OCI-M1 (cell line): ENCODE data around the gene ZBTB2.

Source experiments
- DNase-seq: peaks from one replicate; lab custom pipeline; 2025; lab: John Stamatoyannopoulos, UW

ZBTB2 gene

DNA sequence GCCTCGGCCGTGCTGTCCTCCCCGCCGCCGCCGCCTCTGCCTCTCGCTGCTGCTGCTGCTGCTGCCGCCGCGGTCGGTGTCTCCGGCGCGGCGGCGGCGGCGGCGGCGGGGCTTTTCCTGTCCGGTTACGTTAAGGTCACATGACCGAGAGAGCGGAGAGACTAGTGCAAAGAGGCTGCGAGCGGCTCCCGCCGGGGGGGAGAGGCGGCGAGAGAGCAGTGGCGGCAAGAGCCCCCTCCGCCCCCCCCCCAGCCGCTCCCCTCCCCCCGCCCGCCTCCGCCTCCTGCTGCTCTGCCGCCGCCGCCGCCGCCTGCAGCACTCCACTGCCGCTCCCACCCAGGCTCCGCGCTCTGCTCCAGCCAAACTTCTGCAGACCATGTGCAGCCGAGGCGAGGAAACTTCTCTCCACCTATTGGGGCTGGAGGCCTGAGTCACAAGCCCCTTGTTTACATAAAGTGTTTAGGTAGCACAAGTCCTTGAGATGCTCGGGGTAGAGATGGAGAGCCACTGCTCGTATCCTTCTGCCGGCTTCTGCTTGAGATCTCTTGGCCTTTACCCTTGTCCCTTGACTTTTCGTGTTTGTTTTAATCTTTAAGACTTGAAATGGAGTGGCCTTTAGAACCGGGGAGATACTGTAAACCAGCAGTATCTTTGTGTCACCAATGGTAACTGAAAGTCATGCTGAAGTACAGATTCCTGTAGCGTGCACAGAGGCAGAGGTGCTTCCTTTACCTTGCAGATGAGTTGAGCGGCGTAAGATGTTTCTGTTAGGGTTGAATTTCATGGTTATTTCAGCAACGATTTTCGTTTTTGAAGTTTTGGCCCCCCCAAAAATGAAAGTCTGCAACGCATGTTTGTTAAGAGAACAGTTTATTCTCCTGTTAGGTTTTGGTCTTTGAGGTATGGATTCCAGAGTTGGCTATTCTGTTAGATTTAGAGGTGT, at the start of gene ZBTB2:
ZBTB2 (minus strand) TSS at position 89 of the 943 bp plus-strand sequence. CDS start 17,922 bp downstream, outside the sequence.
- DNase-seq = peak; percentile 89

- peak; percentile 43 for DNase-seq
Observed at GRCh38 chr6:151440930-151441329, 49.6 kb upstream of the ZBTB2 start.

DNA sequence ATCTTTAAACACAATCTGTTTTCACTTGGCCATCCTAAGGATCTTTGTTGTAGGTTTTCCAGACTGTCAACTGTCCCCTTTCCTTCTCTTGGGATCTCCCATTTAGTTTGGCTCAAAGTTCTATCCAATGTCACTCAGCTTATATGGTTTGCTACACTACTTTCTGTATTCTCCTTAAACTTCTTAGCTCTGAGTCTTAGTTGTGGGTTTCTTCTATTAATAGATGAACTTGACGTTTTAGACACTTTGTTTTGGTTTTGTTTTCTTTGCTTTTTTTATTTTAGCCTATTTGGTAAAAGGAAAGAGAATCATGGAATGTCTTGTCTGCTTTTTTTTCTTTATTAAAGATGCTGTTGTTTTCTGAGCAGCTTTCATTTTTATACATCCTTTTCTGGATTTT, 49.1 kb upstream of the ZBTB2 start:
- DNase-seq = no peak

DNA sequence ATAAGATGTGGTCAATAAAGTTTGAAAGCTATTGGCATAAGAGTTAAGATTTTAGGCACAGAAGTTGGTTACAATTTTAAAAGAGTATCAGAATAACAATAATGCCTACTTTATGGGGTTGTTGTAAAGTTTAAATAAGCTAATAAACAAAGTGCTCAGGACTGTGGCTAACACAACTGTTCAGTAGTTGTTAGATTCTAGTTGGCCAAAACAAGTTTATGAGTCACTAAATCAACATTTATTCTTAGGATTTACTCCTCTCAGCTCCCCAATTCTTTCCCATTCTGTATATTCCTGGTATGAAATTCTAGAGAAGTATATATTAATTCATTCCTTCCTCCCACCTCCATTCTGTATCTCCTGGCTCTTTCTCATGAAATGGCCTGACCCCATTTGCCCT, 46.0 kb upstream of the ZBTB2 start:
- no peak for DNase-seq

- DNase-seq = no peak
Observed at GRCh38 chr6:151436802-151437201, 45.4 kb upstream of the ZBTB2 start.

DNA sequence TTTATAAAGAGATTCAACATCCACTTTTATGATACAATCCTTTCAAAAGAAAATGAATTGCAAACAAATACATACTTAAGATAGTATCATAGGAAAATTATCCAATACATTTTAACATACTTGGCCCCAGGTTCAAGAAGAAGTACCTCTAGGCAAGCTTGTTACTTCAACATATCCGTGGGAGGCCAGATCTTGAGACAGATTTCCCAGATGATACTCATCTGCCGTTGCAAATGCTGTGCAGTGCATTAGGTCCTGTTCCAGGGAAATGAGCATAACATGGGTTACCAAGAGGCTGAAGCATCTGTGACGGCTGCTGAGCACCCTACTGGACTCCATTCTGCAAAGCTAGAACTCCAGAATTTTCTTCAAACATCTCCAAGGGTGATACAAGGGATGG, 44.9 kb upstream of the ZBTB2 start:
- DNase-seq = no peak

DNA sequence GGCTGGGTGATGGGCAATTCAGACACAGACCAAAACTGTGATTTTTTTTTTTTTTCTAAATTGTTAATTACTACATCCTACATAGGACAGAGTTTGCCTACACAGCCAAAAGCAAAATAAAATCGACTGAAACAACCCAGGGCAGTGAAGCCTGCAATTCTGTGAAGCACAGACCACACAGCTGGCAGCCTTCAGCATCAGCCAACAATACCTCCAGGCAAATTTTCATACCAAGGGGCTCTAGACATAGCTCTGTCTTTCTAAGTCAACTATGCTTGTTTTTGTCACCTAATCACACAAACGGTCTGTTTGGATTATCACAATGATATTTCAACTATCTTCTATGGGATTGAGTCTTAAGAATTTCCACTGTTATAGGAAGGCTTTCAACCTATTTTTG, 43.0 kb upstream of the ZBTB2 start:
- DNase-seq = no peak

DNA sequence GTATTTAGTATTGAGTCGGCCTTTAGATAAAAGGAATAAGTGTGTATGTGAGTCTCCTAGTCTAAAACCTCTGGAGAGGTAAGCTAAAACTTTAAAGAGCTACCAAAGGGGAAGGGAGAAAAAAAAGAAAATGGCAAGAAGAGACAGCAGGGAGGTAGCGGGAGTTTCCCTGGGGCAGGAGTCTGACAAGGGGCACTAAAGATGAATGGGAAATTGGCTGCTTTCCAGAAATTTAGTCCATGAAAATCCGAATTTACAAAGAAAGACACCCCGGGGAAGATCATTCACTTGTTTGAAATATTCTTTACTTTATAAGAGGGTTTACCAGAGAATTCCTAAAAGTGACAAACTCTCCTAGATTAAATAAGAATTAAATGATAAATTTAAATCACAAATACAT, 41.3 kb upstream of the ZBTB2 start:
- DNase-seq = no peak

GRCh38 chr6:151431337-151431736, 40.0 kb upstream of the ZBTB2 start:
- no peak for DNase-seq

DNA sequence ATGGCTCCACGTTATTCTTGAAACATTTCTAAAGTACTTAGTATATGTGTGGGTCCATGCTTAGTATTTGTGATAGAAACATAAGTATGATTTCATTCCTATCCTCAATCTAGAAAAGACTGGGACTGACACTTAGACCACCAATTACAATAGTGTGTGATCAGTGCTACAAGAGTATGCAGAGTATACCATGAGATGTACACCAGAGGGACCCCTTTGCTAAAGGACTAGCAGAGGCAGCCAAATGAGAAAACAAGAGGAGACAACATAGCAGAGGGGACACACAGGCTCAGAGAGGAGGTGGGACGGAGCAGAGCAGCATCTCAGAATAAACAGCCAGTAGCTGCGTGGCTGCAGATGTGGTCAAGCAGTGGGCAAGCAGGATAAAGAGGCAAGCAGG, 39.5 kb upstream of the ZBTB2 start:
- no peak for DNase-seq

- no peak for DNase-seq
Observed at GRCh38 chr6:151428093-151428735, 36.9 kb upstream of the ZBTB2 start.

DNA sequence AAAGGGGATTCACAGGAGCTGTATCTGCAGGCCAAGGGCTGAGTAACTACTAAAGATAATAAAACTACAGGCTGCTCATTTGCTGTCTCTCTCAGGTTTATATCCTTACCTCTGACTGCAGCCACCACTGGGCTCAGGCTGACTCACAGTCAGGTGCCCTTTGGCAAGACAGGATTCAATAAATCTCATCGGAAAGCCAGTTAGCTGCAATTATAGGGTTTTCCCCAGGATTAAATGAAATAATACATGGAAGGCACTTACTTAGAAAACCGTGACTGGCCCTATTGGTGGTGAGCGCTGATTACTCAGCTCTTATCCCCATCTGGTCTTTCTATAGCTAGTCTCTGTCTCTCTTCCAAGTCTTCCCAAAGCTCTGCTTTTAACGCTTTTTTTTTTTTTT, 34.2 kb upstream of the ZBTB2 start:
- no peak for DNase-seq

GRCh38 chr6:151422981-151423380, 31.6 kb upstream of the ZBTB2 start:
- DNase-seq = no peak

- no peak for DNase-seq
Observed at GRCh38 chr6:151417477-151417876, 26.1 kb upstream of the ZBTB2 start.

DNA sequence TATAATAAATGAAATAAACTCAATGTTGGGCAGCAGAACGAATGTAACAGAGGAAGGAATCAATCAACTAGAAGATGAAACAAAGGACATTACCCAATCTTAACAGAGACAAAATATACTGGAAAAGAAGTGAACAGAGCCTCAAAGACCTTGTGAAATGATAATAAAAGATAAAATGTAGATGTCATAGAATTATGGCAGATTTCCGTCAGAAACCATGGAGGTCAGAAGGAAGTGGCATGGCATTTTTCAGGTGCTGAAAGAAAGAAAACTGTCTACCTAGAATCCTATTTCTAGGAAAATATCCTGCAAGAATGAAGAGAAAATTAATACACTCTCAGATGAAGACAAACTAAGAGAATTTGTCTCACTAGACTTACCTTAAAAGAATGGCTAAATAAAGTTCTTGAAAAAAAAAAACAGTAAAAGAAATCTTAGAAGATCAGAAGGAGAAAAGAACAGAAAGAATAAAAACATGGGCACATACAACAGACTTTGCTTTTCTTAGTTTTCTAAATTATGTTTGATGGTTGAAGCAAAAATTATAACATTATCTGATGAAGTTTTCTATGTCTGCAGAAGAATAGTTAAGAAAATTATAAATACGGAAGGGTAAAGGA, 23.4 kb upstream of the ZBTB2 start:
- DNase-seq = no peak

- DNase-seq = no peak
Observed at GRCh38 chr6:151413372-151414145, 22.2 kb upstream of the ZBTB2 start.

DNA sequence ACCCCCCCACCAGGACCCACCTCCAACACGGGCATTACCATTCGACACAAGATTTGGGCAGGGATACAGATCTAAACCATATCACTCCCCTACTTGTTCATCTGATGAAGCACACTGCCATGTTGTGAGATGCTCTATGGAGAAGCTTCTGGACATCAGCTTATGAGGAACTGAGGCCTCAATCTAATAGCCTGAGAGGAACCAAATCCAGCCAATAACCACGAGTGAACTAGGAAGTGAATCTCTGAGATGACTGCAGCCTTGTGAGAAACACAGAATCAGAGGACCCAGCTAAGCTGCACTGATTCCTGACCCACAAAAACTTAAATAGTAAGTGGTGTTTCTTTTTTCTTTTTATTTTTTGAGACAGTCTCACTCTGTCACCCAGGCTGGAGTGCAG, 21.6 kb upstream of the ZBTB2 start:
- no peak for DNase-seq

- no peak for DNase-seq
Observed at GRCh38 chr6:151409679-151410078, 18.3 kb upstream of the ZBTB2 start.

- DNase-seq = no peak
Observed at GRCh38 chr6:151409260-151409659, 17.9 kb upstream of the ZBTB2 start.

GRCh38 chr6:151408858-151409257, 17.5 kb upstream of the ZBTB2 start:
- DNase-seq = no peak

GRCh38 chr6:151403919-151404308, 12.6 kb upstream of the ZBTB2 start:
- no peak for DNase-seq

GRCh38 chr6:151402228-151402627, 10.9 kb upstream of the ZBTB2 start:
- DNase-seq = no peak
